ENCODE measurements around the gene IL22RA1. TPM values are rescaled to one million over a fixed set of nuclear protein-coding genes. Genes with fewer than 3 reads are reported as not detected.

The IL22RA1 gene
- total RNA-seq, 6 experiments from 2014 or later: not detected

GRCh38 chr1:24103879-24104278, 39.1 kb downstream of the IL22RA1 start:
- peaks cover 11% of the 10 kb centered on the region for H3K4me1 Mint-ChIP-seq (ENCODE audit: low read depth)
- no peak overlapping the region for H3K27ac Mint-ChIP-seq
- no peak for DNase-seq
- peaks cover 2% of the 10 kb centered on the region; the same call in 1 of the 2 replicates for H3K27me3 Mint-ChIP-seq (ENCODE audit: insufficient read depth)
- no peaks in the 10 kb centered on the region for H3K36me3 Mint-ChIP-seq (ENCODE audit: low read depth)
- H3K9me3 Mint-ChIP-seq: no peaks in the 10 kb centered on the region
- TF ChIP-seq CTCF (IDR thresholded peaks at IDR 0.05): no peak
- H3K4me3 Mint-ChIP-seq: no peak overlapping the region

GRCh38 chr1:24103408-24103807, 39.5 kb downstream of the IL22RA1 start:
- peaks cover 7% of the 10 kb centered on the region; the same call in 1 of the 2 replicates for H3K4me1 Mint-ChIP-seq (ENCODE audit: low read depth)
- no peak overlapping the region for H3K27ac Mint-ChIP-seq
- TF ChIP-seq CTCF (IDR thresholded peaks at IDR 0.05): no peak
- DNase-seq: no peak
- no peak overlapping the region for H3K4me3 Mint-ChIP-seq
- H3K27me3 Mint-ChIP-seq (ENCODE audit: insufficient read depth): peaks cover 2% of the 10 kb centered on the region; the same call in 1 of the 2 replicates
- H3K9me3 Mint-ChIP-seq: no peaks in the 10 kb centered on the region
- H3K36me3 Mint-ChIP-seq (ENCODE audit: low read depth): no peaks in the 10 kb centered on the region

GRCh38 chr1:24102961-24103360, 40.0 kb downstream of the IL22RA1 start:
- Mint-ChIP-seq H3K9me3 (no peaks in the 10 kb centered on the region), H3K27ac (no peak overlapping the region), H3K4me3 (no peak overlapping the region), H3K27me3 (ENCODE audit: insufficient read depth) (peaks cover 5% of the 10 kb centered on the region; the same call in 1 of the 2 replicates), H3K4me1 (ENCODE audit: low read depth) (peaks cover 6% of the 10 kb centered on the region; the same call in 1 of the 2 replicates), H3K36me3 (ENCODE audit: low read depth) (no peaks in the 10 kb centered on the region)
- no peak for TF ChIP-seq CTCF (IDR thresholded peaks at IDR 0.05)
- DNase-seq: no peak

GRCh38 chr1:24101796-24102586, 40.9 kb downstream of the IL22RA1 start:
- no peaks in the 10 kb centered on the region for H3K36me3 Mint-ChIP-seq (ENCODE audit: low read depth)
- no peak for DNase-seq
- H3K4me1 Mint-ChIP-seq (ENCODE audit: low read depth): no peaks in the 10 kb centered on the region
- no peak overlapping the region for H3K27ac Mint-ChIP-seq
- no peaks in the 10 kb centered on the region for H3K9me3 Mint-ChIP-seq
- no peak for TF ChIP-seq CTCF (IDR thresholded peaks at IDR 0.05)
- no peak overlapping the region for H3K4me3 Mint-ChIP-seq
- H3K27me3 Mint-ChIP-seq (ENCODE audit: insufficient read depth): peaks cover 6% of the 10 kb centered on the region; the same call in 1 of the 2 replicates

- Mint-ChIP-seq H3K27ac (no peak overlapping the region), H3K36me3 (ENCODE audit: low read depth) (no peaks in the 10 kb centered on the region), H3K4me1 (ENCODE audit: low read depth) (no peaks in the 10 kb centered on the region), H3K4me3 (no peak overlapping the region), H3K9me3 (no peaks in the 10 kb centered on the region), H3K27me3 (ENCODE audit: insufficient read depth) (peaks cover 8% of the 10 kb centered on the region)
- no peak for TF ChIP-seq CTCF (IDR thresholded peaks at IDR 0.05)
- no peak for DNase-seq
These were observed 41.8 kb downstream of the IL22RA1 start for GRCh38 chr1:24100945-24101737.

Data from HFFc6 (cell line).